ENCODE measurements around the gene CAV2.

The CAV2 gene, protein sequence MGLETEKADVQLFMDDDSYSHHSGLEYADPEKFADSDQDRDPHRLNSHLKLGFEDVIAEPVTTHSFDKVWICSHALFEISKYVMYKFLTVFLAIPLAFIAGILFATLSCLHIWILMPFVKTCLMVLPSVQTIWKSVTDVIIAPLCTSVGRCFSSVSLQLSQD

GRCh38 chr7:116499168-116500077, at the start of gene CAV2:
TSS of gene CAV2 (plus strand) at chr7:116499738. CDS start at chr7:116499782, 44 bp downstream.
- Histone ChIP-seq H3K27ac (ENCODE audit: low read depth, low read length) (peak within 1 kb of the TSS; percentile 81), H3K4me1 (ENCODE audit: control insufficient read depth in 1 of 2, insufficient read depth in 2 of 2, low read length in 2 of 2) (peaks cover 26 to 32% of the 10 kb centered on the region in 2 donors), H3K4me3 (ENCODE audit: low read depth in 1 of 2, low read length in 2 of 2) (peak within 1 kb of the TSS; percentile 77 to 80), H3K9me3 (ENCODE audit: control insufficient read depth in 1 of 2, low read length in 2 of 2) (no peaks in the 10 kb centered on the region), H3K36me3 (ENCODE audit: control insufficient read depth in 1 of 2, insufficient read depth in 2 of 2, low read length in 2 of 2) (no peaks in the 10 kb centered on the region), H3K27me3 (ENCODE audit: control insufficient read depth in 1 of 2, insufficient read depth in 2 of 2, low read length in 2 of 2) (peaks cover 8 to 10% of the 10 kb centered on the region in 2 donors), H3K9ac (ENCODE audit: low read depth in 1 of 2, low read length in 2 of 2) (peak within 1 kb of the TSS; percentile 79 to 80)

DNA sequence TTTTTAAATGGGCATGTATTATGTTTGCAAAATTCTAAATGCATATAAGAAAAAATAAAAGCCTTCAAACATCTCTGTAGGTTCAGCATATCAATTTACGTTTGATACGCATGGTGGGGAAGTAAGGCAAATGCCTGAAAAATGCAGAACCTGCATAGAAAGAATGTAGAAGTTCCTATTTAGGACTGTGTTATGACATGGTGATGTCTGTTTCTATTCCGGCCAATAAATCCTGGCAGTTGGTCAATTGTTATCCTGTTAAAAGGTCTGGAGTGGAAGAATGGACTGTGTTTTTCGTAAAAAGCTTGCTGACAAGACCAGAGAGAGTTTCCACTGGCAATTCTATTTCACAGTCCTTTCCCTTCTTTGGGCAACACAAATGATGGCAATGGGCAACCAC, 49.6 kb upstream of the CAV2 start:
- H3K4me1 ChIP-seq (ENCODE audit: control insufficient read depth in 1 of 2, insufficient read depth in 2 of 2, low read length in 2 of 2), result no peaks in the 10 kb centered on the region
- H3K9ac ChIP-seq (ENCODE audit: low read depth in 1 of 2, low read length in 2 of 2), result no peak overlapping the region
- no peak overlapping the region for H3K4me3 ChIP-seq (ENCODE audit: low read depth in 1 of 2, low read length in 2 of 2)
- no peak overlapping the region for H3K27ac ChIP-seq (ENCODE audit: low read depth, low read length)
- no peaks in the 10 kb centered on the region for H3K27me3 ChIP-seq (ENCODE audit: control insufficient read depth in 1 of 2, insufficient read depth in 2 of 2, low read length in 2 of 2)
- H3K36me3 ChIP-seq (ENCODE audit: control insufficient read depth in 1 of 2, insufficient read depth in 2 of 2, low read length in 2 of 2), result no peaks in the 10 kb centered on the region
- no peaks in the 10 kb centered on the region for H3K9me3 ChIP-seq (ENCODE audit: control insufficient read depth in 1 of 2, low read length in 2 of 2)

GRCh38 chr7:116451957-116452729, 47.4 kb upstream of the CAV2 start:
- Histone ChIP-seq H3K36me3 (ENCODE audit: control insufficient read depth in 1 of 2, insufficient read depth in 2 of 2, low read length in 2 of 2) (no peaks in the 10 kb centered on the region), H3K9ac (ENCODE audit: low read depth in 1 of 2, low read length in 2 of 2) (no peak overlapping the region), H3K4me3 (ENCODE audit: low read depth in 1 of 2, low read length in 2 of 2) (no peak overlapping the region), H3K9me3 (ENCODE audit: control insufficient read depth in 1 of 2, low read length in 2 of 2) (no peaks in the 10 kb centered on the region), H3K4me1 (ENCODE audit: control insufficient read depth in 1 of 2, insufficient read depth in 2 of 2, low read length in 2 of 2) (no peaks in the 10 kb centered on the region), H3K27me3 (ENCODE audit: control insufficient read depth in 1 of 2, insufficient read depth in 2 of 2, low read length in 2 of 2) (no peaks in the 10 kb centered on the region), H3K27ac (ENCODE audit: low read depth, low read length) (no peak overlapping the region)

DNA sequence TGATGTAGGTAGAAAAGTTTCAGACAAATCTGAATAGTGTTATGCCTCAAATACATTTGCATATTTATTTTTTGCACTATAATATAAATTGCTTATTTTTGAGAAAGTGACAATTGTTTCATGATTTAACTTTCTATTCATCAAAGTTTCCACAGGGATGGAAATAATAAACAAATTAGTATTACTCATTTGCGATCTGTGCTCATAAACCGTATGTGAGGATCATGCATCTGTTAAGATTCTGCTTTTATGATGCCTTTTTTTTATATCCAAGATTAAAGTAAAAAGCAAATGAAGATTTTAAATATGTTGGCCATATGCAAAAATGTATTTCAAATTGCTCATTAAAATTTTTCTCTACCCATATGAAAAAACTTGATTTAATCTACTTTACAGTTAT, 45.2 kb upstream of the CAV2 start:
- H3K36me3 ChIP-seq (ENCODE audit: control insufficient read depth in 1 of 2, insufficient read depth in 2 of 2, low read length in 2 of 2), result no peaks in the 10 kb centered on the region
- H3K9me3 ChIP-seq (ENCODE audit: control insufficient read depth in 1 of 2, low read length in 2 of 2), result no peaks in the 10 kb centered on the region
- H3K27ac ChIP-seq (ENCODE audit: low read depth, low read length), result no peak overlapping the region
- no peaks in the 10 kb centered on the region for H3K4me1 ChIP-seq (ENCODE audit: control insufficient read depth in 1 of 2, insufficient read depth in 2 of 2, low read length in 2 of 2)
- no peaks in the 10 kb centered on the region for H3K27me3 ChIP-seq (ENCODE audit: control insufficient read depth in 1 of 2, insufficient read depth in 2 of 2, low read length in 2 of 2)
- H3K9ac ChIP-seq (ENCODE audit: low read depth in 1 of 2, low read length in 2 of 2), result no peak overlapping the region
- H3K4me3 ChIP-seq (ENCODE audit: low read depth in 1 of 2, low read length in 2 of 2), result no peak overlapping the region

GRCh38 chr7:116455009-116455408, 44.5 kb upstream of the CAV2 start:
- H3K9ac ChIP-seq (ENCODE audit: low read depth in 1 of 2, low read length in 2 of 2), result no peak overlapping the region
- no peaks in the 10 kb centered on the region for H3K36me3 ChIP-seq (ENCODE audit: control insufficient read depth in 1 of 2, insufficient read depth in 2 of 2, low read length in 2 of 2)
- H3K9me3 ChIP-seq (ENCODE audit: control insufficient read depth in 1 of 2, low read length in 2 of 2), result no peaks in the 10 kb centered on the region
- H3K4me1 ChIP-seq (ENCODE audit: control insufficient read depth in 1 of 2, insufficient read depth in 2 of 2, low read length in 2 of 2), result no peaks in the 10 kb centered on the region
- no peak overlapping the region for H3K27ac ChIP-seq (ENCODE audit: low read depth, low read length)
- H3K27me3 ChIP-seq (ENCODE audit: control insufficient read depth in 1 of 2, insufficient read depth in 2 of 2, low read length in 2 of 2), result no peaks in the 10 kb centered on the region
- no peak overlapping the region for H3K4me3 ChIP-seq (ENCODE audit: low read depth in 1 of 2, low read length in 2 of 2)

DNA sequence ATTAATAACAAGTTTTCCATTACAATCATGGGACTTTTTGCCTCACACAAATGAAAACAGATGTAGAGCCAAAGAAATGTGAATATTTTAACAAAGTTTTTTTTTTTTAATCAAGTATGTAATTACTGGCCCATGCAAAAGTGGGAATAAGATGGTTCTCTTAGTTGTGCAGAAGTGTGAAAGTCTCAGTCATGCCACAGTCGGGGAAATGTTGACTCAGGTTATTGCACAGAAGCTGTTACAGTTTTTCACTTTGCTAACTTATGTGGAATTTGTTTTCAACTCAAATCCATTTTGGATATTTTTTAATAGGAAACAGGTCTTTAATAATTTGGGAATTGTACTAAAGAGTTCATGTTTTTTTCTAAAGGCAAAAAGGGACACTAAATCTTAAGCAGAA, 44.0 kb upstream of the CAV2 start:
- H3K36me3 ChIP-seq (ENCODE audit: control insufficient read depth in 1 of 2, insufficient read depth in 2 of 2, low read length in 2 of 2), result no peaks in the 10 kb centered on the region
- H3K4me1 ChIP-seq (ENCODE audit: control insufficient read depth in 1 of 2, insufficient read depth in 2 of 2, low read length in 2 of 2), result no peaks in the 10 kb centered on the region
- H3K27ac ChIP-seq (ENCODE audit: low read depth, low read length), result no peak overlapping the region
- no peaks in the 10 kb centered on the region for H3K9me3 ChIP-seq (ENCODE audit: control insufficient read depth in 1 of 2, low read length in 2 of 2)
- H3K27me3 ChIP-seq (ENCODE audit: control insufficient read depth in 1 of 2, insufficient read depth in 2 of 2, low read length in 2 of 2), result no peaks in the 10 kb centered on the region
- H3K4me3 ChIP-seq (ENCODE audit: low read depth in 1 of 2, low read length in 2 of 2), result no peak overlapping the region
- no peak overlapping the region for H3K9ac ChIP-seq (ENCODE audit: low read depth in 1 of 2, low read length in 2 of 2)

GRCh38 chr7:116461500-116461899, 38.0 kb upstream of the CAV2 start:
- Histone ChIP-seq H3K27ac (ENCODE audit: low read depth, low read length) (no peak overlapping the region), H3K27me3 (ENCODE audit: control insufficient read depth in 1 of 2, insufficient read depth in 2 of 2, low read length in 2 of 2) (no peaks in the 10 kb centered on the region), H3K36me3 (ENCODE audit: control insufficient read depth in 1 of 2, insufficient read depth in 2 of 2, low read length in 2 of 2) (no peaks in the 10 kb centered on the region), H3K9me3 (ENCODE audit: control insufficient read depth in 1 of 2, low read length in 2 of 2) (no peaks in the 10 kb centered on the region), H3K4me3 (ENCODE audit: low read depth in 1 of 2, low read length in 2 of 2) (no peak overlapping the region), H3K4me1 (ENCODE audit: control insufficient read depth in 1 of 2, insufficient read depth in 2 of 2, low read length in 2 of 2) (no peaks in the 10 kb centered on the region), H3K9ac (ENCODE audit: low read depth in 1 of 2, low read length in 2 of 2) (no peak overlapping the region)

DNA sequence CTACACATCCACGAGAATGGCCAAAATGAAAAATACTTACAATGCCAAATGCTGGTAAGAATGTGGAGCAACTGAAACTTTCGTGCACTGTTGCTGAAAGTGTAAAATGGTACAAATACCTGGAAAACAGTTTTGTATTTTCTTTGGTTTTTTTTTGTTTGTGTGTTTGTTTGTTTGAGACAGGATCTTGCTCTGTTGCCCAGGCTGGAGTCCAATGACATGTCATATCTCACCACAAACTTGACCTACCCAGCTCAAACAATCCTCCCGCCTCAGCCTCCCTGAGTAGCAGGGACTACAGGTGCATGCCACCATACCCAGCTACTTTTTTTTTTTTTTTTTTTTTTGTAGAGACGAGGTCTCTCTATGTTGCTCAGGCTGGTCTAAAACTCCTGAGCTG, 35.6 kb upstream of the CAV2 start:
- Histone ChIP-seq H3K9ac (ENCODE audit: low read depth in 1 of 2, low read length in 2 of 2) (no peak overlapping the region), H3K27me3 (ENCODE audit: control insufficient read depth in 1 of 2, insufficient read depth in 2 of 2, low read length in 2 of 2) (no peaks in the 10 kb centered on the region), H3K27ac (ENCODE audit: low read depth, low read length) (no peak overlapping the region), H3K36me3 (ENCODE audit: control insufficient read depth in 1 of 2, insufficient read depth in 2 of 2, low read length in 2 of 2) (no peaks in the 10 kb centered on the region), H3K9me3 (ENCODE audit: control insufficient read depth in 1 of 2, low read length in 2 of 2) (no peaks in the 10 kb centered on the region), H3K4me1 (ENCODE audit: control insufficient read depth in 1 of 2, insufficient read depth in 2 of 2, low read length in 2 of 2) (no peaks in the 10 kb centered on the region), H3K4me3 (ENCODE audit: low read depth in 1 of 2, low read length in 2 of 2) (no peak overlapping the region)

DNA sequence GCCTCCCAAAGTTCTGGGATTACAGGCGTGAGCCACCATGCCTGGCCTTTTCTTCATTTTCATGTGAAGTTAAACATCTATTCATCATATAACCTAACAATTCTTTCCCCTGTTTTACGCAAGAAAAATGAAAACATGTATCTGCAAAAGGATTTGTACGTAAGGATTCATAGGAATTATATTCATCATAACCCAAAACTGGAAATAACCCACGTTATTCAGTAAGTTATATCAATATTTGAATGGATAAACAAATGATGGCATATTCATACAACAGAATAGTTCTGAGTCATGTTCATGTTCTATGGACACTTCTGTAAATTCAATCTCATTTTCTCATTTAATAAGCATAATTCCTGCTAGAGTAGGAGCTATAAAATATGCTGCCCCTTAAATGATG, 35.2 kb upstream of the CAV2 start:
- H3K4me3 ChIP-seq (ENCODE audit: low read depth in 1 of 2, low read length in 2 of 2), result no peak overlapping the region
- H3K9ac ChIP-seq (ENCODE audit: low read depth in 1 of 2, low read length in 2 of 2), result no peak overlapping the region
- H3K4me1 ChIP-seq (ENCODE audit: control insufficient read depth in 1 of 2, insufficient read depth in 2 of 2, low read length in 2 of 2), result no peaks in the 10 kb centered on the region
- H3K9me3 ChIP-seq (ENCODE audit: control insufficient read depth in 1 of 2, low read length in 2 of 2), result no peaks in the 10 kb centered on the region
- no peak overlapping the region for H3K27ac ChIP-seq (ENCODE audit: low read depth, low read length)
- H3K27me3 ChIP-seq (ENCODE audit: control insufficient read depth in 1 of 2, insufficient read depth in 2 of 2, low read length in 2 of 2), result no peaks in the 10 kb centered on the region
- no peaks in the 10 kb centered on the region for H3K36me3 ChIP-seq (ENCODE audit: control insufficient read depth in 1 of 2, insufficient read depth in 2 of 2, low read length in 2 of 2)

GRCh38 chr7:116465125-116465524, 34.4 kb upstream of the CAV2 start:
- H3K9me3 ChIP-seq (ENCODE audit: control insufficient read depth in 1 of 2, low read length in 2 of 2), result no peaks in the 10 kb centered on the region
- H3K4me1 ChIP-seq (ENCODE audit: control insufficient read depth in 1 of 2, insufficient read depth in 2 of 2, low read length in 2 of 2), result no peaks in the 10 kb centered on the region
- H3K27ac ChIP-seq (ENCODE audit: low read depth, low read length), result no peak overlapping the region
- H3K27me3 ChIP-seq (ENCODE audit: control insufficient read depth in 1 of 2, insufficient read depth in 2 of 2, low read length in 2 of 2), result no peaks in the 10 kb centered on the region
- no peak overlapping the region for H3K9ac ChIP-seq (ENCODE audit: low read depth in 1 of 2, low read length in 2 of 2)
- H3K4me3 ChIP-seq (ENCODE audit: low read depth in 1 of 2, low read length in 2 of 2), result no peak overlapping the region
- no peaks in the 10 kb centered on the region for H3K36me3 ChIP-seq (ENCODE audit: control insufficient read depth in 1 of 2, insufficient read depth in 2 of 2, low read length in 2 of 2)
